Rectal smooth muscle tissue (tissue), 1 donor: ENCODE measurements around the gene ARHGDIB.

ENCODE experiments used
- H3K27ac ChIP-seq: one replicate; pipeline ENCODE4 v1.7.0; 2013; ENCODE audit warnings: low read depth, low read length, inconsistent platforms
- H3K27me3 ChIP-seq: one replicate; pipeline ENCODE4 v1.7.0; 2013; ENCODE audit warnings: low read length; ENCODE audit not compliant: control insufficient read depth, insufficient read depth
- H3K36me3 ChIP-seq: one replicate; pipeline ENCODE4 v1.7.0; 2013; ENCODE audit warnings: low read length; ENCODE audit not compliant: control insufficient read depth, insufficient read depth
- H3K4me1 ChIP-seq: one replicate; pipeline ENCODE4 v1.7.0; 2013; ENCODE audit warnings: low read length; ENCODE audit not compliant: control insufficient read depth, insufficient read depth
- H3K4me3 ChIP-seq: one replicate; pipeline ENCODE4 v1.7.0; 2013; ENCODE audit warnings: low read length
- H3K9ac ChIP-seq: one replicate; pipeline ENCODE4 v1.7.0; 2013; ENCODE audit warnings: low read length

ARHGDIB gene

DNA sequence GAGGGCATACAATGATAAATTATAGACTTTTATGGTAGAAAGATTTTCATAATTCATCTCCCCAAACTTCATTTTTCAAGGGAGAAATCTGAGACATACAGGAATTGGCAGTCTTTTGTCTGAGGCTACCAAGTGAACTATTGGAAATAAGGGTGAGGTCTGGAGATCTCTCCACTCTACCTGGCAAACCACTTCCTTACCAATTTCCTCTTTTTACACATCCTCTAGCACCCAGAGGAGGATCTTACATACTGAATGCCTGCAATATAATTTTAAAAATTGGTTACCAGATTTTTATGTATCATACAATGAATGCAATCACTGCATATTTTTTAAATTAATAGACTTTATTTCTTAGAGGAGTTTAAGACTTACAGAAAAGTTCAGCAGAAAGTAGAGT, 18.1 kb upstream of the ARHGDIB start:
- H3K27me3 ChIP-seq, result no peaks in the 10 kb centered on the region
- no peak overlapping the region for H3K27ac ChIP-seq
- H3K36me3 ChIP-seq, result no peaks in the 10 kb centered on the region
- no peak overlapping the region for H3K9ac ChIP-seq
- no peak overlapping the region for H3K4me3 ChIP-seq
- H3K4me1 ChIP-seq, result no peaks in the 10 kb centered on the region

- no peak overlapping the region for H3K27ac ChIP-seq
- no peaks in the 10 kb centered on the region for H3K4me1 ChIP-seq
- no peaks in the 10 kb centered on the region for H3K27me3 ChIP-seq
- no peaks in the 10 kb centered on the region for H3K36me3 ChIP-seq
- no peak overlapping the region for H3K9ac ChIP-seq
- no peak overlapping the region for H3K4me3 ChIP-seq
These were observed 15.3 kb upstream of the ARHGDIB start for GRCh38 chr12:14976658-14977057.

DNA sequence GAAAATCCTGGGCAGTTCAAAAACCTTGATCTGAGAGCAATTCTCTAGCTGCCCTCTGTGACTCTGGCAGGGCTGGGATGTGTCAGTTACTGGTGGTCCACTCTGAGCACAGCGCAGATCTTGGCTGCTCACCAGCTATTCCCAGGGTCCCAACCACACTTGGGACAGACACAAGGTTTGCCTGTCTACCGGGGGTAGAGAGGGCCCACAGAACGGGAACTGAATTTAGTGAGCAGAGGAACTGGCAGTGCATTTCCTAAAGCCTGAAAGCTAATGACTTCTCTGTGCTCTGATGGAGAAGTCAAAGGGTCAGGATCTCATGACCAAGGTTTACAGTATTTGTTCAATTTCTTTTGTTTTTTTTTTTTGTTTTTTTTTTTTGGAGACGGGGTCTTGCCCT, 14.1 kb upstream of the ARHGDIB start:
- H3K4me3 ChIP-seq, result no peak overlapping the region
- no peaks in the 10 kb centered on the region for H3K4me1 ChIP-seq
- H3K27ac ChIP-seq, result no peak overlapping the region
- H3K9ac ChIP-seq, result no peak overlapping the region
- no peaks in the 10 kb centered on the region for H3K27me3 ChIP-seq
- no peaks in the 10 kb centered on the region for H3K36me3 ChIP-seq

- Histone ChIP-seq H3K36me3 (no peaks in the 10 kb centered on the region), H3K27me3 (no peaks in the 10 kb centered on the region), H3K4me3 (no peak overlapping the region), H3K27ac (no peak overlapping the region), H3K4me1 (no peaks in the 10 kb centered on the region), H3K9ac (no peak overlapping the region)
These were observed 13.2 kb upstream of the ARHGDIB start for GRCh38 chr12:14974633-14975032.

DNA sequence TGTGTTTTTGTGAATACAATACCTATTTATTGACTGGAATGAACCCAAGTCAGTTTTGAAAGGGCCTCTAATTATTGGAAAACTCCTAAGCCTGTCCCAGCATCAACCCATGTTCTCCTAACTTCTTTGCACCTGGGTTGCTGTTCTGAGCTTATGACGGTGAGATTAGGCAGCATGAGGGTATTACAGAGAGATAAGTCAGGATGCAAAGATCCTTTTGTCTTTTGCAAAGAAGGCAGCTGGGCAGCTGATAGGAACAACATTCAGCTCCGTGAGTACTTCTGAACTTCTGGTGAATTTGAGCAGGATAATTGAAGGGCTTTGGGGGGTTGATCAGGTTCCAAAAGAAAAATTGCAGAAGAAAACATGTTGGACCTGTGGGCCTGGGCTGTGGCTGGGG, 11.4 kb upstream of the ARHGDIB start, which contains the start of gene PDE6H:
Gene PDE6H (plus strand): TSS at position 227 of the 400 bp plus-strand sequence. CDS start 4,971 bp downstream, outside the sequence.
- no peak within 1 kb of the TSS for H3K9ac ChIP-seq
- H3K27ac ChIP-seq, result no peak within 1 kb of the TSS
- no peaks in the 10 kb centered on the region for H3K27me3 ChIP-seq
- no peaks in the 10 kb centered on the region for H3K36me3 ChIP-seq
- no peaks in the 10 kb centered on the region for H3K4me1 ChIP-seq
- H3K4me3 ChIP-seq, result no peak within 1 kb of the TSS

DNA sequence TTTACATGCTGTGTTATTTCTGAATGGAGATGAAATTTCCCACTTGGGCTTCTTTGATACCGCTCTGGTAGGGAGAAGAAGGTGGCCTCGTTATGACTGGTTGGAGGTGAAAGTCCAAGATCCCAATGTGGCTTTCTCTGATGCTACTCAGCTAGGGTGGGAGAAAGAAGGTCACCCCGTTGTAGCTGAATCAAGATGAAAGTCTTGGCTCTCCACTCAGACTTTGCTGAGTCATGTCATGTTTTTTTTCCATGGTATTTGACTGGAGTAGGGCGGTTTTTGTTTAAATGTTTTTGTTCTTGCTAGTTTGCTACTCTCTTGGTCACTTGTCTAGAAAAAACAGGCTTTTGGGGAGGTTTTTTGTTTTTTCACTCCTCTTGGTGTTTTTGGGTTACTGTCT, 9.1 kb upstream of the ARHGDIB start:
- no peak overlapping the region for H3K9ac ChIP-seq
- H3K27me3 ChIP-seq, result no peaks in the 10 kb centered on the region
- H3K4me3 ChIP-seq, result no peak overlapping the region

GRCh38 chr12:14968478-14968877, 7.1 kb upstream of the ARHGDIB start:
- Histone ChIP-seq H3K27me3 (no peaks in the 10 kb centered on the region), H3K4me3 (no peak overlapping the region), H3K9ac (no peak overlapping the region)

More for the DNA sequence above, 9.1 kb upstream of the ARHGDIB start:
- Histone ChIP-seq H3K36me3 (no peaks in the 10 kb centered on the region), H3K4me1 (no peaks in the 10 kb centered on the region), H3K27ac (no peak overlapping the region)

DNA sequence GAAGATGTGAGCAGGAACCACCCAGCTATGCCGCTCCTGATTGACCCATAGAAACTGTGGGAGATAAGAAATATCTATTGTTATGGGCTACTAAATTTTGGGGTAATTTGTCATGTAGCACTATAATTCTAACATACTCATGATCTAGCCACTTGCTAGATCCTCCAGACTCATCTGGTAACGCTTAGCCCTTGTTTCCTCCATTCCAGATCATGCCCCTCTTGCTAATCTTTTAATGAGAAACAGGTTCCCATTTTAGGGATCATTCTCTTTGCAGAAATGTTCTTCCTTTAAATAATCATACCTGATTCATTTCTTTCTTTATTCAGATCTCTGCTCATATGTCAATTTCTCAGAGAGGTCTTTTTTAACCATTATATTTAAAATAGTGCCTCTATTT, 3.8 kb upstream of the ARHGDIB start:
- no peak overlapping the region for H3K9ac ChIP-seq
- H3K36me3 ChIP-seq, result no peaks in the 10 kb centered on the region
- no peaks in the 10 kb centered on the region for H3K27me3 ChIP-seq
- H3K4me3 ChIP-seq, result no peak overlapping the region
- H3K4me1 ChIP-seq, result no peaks in the 10 kb centered on the region
- H3K27ac ChIP-seq, result no peak overlapping the region

More at GRCh38 chr12:14968478-14968877, 7.1 kb upstream of the ARHGDIB start:
- Histone ChIP-seq H3K27ac (no peak overlapping the region), H3K4me1 (no peaks in the 10 kb centered on the region), H3K36me3 (no peaks in the 10 kb centered on the region)

- Histone ChIP-seq H3K9ac (no peak overlapping the region), H3K27ac (no peak overlapping the region)
These were observed 3.0 kb upstream of the ARHGDIB start for GRCh38 chr12:14964406-14964805.

DNA sequence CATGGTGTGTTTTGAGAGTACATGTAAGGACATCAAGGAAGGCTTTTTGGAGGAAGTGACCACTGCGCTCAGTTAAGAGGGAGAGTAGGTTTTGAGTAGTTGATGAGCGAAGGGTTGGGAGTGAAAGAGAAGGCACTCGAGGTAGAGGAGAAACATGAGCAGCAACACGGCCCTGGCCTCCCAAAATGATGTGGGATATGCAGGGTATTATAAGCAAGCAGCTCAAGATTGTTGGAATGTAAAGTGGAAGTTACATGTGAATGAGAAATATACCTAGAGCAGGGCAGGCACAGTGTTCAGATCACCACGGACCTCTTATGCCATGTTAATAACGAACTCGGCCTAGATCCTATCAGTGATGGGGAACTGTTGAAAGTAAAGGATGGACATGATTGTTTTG, 2.1 kb upstream of the ARHGDIB start:
- H3K27ac ChIP-seq, result no peak overlapping the region
- no peak overlapping the region for H3K9ac ChIP-seq
- no peak overlapping the region for H3K4me3 ChIP-seq
- no peaks in the 10 kb centered on the region for H3K36me3 ChIP-seq
- no peaks in the 10 kb centered on the region for H3K4me1 ChIP-seq
- no peaks in the 10 kb centered on the region for H3K27me3 ChIP-seq

More at GRCh38 chr12:14964406-14964805, 3.0 kb upstream of the ARHGDIB start:
- no peaks in the 10 kb centered on the region for H3K27me3 ChIP-seq
- H3K36me3 ChIP-seq, result no peaks in the 10 kb centered on the region
- H3K4me3 ChIP-seq, result no peak overlapping the region
- no peaks in the 10 kb centered on the region for H3K4me1 ChIP-seq

GRCh38 chr12:14962797-14963196, 1.4 kb upstream of the ARHGDIB start:
- Histone ChIP-seq H3K9ac (no peak overlapping the region), H3K4me3 (no peak overlapping the region), H3K27me3 (no peaks in the 10 kb centered on the region), H3K36me3 (no peaks in the 10 kb centered on the region), H3K27ac (no peak overlapping the region), H3K4me1 (peaks cover 2% of the 10 kb centered on the region)

DNA sequence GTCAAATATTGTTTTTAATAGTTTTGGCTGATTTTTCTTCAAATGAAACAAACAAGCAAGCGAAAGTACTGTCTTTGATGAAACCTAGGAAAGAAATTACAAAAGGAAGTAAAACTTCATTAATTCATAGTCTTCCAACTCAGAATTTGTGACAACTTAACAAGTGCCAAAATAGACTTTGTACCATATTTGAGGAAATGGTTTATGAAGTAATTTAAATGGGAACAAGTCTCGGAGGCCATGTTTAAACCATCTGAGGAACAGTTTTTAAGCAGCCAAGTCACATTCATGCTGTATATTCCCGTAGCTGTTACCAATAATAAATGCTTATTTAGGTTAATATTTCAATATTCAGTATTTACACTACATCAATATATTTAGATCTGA, 745 bp upstream of the ARHGDIB start:
- Histone ChIP-seq H3K27ac (no peak overlapping the region), H3K4me1 (peaks cover 2% of the 10 kb centered on the region), H3K9ac (no peak overlapping the region), H3K27me3 (no peaks in the 10 kb centered on the region), H3K4me3 (no peak overlapping the region), H3K36me3 (no peaks in the 10 kb centered on the region)

DNA sequence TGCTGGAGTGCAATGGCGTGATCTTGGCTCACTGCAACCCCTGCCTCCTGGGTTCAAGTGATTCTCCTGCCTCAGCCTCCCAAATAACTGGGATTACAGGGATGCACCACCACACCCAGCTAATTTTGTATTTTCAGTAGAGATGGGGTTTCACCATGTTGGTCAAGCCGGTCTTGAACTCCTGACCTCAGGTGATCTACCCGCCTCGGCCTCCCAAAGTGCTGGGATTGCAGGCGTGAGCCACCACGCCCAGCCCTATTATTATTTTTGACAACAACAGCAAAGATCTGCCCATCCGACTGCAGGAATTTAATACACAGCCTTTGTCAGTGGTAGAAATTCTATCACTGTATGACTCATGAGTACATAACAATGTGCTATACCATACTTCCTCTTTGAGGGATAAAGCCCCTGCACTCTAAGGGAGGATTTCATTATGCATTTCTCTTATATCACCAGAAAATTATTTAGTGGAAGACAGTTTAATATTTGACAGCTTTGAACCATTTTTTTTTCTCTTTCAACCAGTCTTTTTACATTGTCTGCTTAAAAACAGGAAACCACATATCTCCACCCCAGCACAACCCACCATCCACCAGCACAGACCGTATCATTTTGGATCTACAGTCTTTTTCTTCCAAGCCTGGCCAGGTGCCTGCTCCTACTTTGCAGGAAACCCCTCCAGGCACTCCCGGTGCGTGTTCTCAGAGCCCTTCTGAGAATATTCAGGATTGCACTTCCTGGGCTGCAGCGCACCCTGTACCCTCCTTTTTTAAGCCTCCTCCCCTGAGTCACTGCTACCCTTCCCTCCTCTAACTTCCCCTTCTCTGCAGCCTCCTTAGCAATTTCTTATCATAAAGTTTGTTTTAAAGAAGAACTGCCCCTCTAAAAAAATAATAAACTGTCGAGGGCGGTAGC, 594 bp downstream of the ARHGDIB start:
- H3K4me3 ChIP-seq, result peak overlapping the region; percentile 57
- peak overlapping the region; percentile 27 for H3K9ac ChIP-seq
- no peak overlapping the region for H3K27ac ChIP-seq
- H3K36me3 ChIP-seq, result no peaks in the 10 kb centered on the region
- no peaks in the 10 kb centered on the region for H3K27me3 ChIP-seq
- peaks cover 2% of the 10 kb centered on the region for H3K4me1 ChIP-seq
